HFFc6 (cell line): ENCODE data around the gene BICRA. TPM values are rescaled to one million over a fixed set of nuclear protein-coding genes. Genes with fewer than 3 reads are reported as not detected.

Source experiments
- DNase-seq: peaks from one replicate; pipeline ENCODE4 v3.0.0-alpha.2; 2018
- H3K27ac Mint-ChIP-seq: 2 replicates; pipeline ENCODE4 v1.8.0; 2020; ENCODE audit warnings: mild to moderate bottlenecking, mixed read lengths
- H3K27me3 Mint-ChIP-seq: 2 replicates; pipeline ENCODE4 v1.8.0; 2021; ENCODE audit warnings: mild to moderate bottlenecking, moderate library complexity, mixed read lengths; ENCODE audit not compliant: insufficient read depth
- H3K36me3 Mint-ChIP-seq: 2 replicates; pipeline ENCODE4 v1.8.0; 2021; ENCODE audit warnings: low read depth, mixed read lengths
- H3K4me1 Mint-ChIP-seq: 2 replicates; pipeline ENCODE4 v1.8.0; 2020; ENCODE audit warnings: low read depth, mixed read lengths
- H3K4me3 Mint-ChIP-seq: 2 replicates; pipeline ENCODE4 v1.8.0; 2020; ENCODE audit warnings: mild to moderate bottlenecking, moderate library complexity, mixed read lengths
- H3K9me3 Mint-ChIP-seq: 2 replicates; pipeline ENCODE4 v1.8.0; 2020; ENCODE audit warnings: mild to moderate bottlenecking, mixed read lengths
- total RNA-seq, 6 experiments: library from RNA; stranded (reverse); fragmentation: NEBNext Ultra II Directional; extraction: Animal tissue kit (Norgen Biotek cat#: 25700); gene quantifications; 2 replicates in 1 of 6; 3 replicates in 5 of 6; pipeline ENCODE4 v1.2.3, GENCODE V29; 2021
- TF ChIP-seq, protein P1 (sequence below): fragments of 200-600 bp; sonication (generic); IDR thresholded peaks from 2 replicates; pipeline ENCODE4 v1.5.0; 2021; ENCODE audit warnings: antibody characterized with exemption, mild to moderate bottlenecking

BICRA gene
- total RNA-seq, 6 experiments from 2014 or later = 11.8 to 16.7 (median 15.5) TPM

DNA sequence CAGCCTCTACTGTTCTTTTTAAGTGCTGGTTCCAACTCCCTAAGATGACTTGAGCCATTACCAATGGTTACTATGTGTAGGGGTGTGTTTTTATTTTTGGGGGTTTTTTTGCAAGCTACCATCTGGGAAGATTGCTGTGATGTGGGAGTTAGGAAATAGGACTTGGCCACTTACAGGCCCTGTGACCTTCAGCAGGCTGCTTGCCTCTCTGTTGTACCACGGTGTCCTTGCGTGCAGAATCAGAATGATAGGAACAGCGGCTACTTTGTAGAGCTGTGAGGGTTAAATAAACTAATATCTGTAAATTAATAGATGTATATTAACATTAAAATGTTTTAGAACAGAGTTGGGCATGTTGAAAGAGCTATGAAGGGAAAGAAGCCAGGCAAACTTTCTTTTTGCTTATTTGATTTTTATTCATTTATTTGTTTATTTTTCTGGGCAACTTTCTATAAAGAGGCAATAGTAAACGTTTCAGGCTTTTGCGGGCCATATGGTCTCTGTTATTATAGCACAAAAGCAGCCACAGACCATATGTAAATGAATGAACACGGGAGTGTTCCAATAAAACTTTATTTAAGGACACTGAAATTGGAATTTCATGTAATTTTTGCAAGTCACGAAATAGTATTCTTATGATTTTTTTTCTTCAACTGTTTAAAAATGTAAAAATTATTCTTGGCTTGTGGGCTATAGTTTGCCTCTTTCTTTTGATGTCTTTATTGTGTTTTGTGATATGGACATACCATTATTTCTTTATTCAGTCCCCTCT lies 77.9 kb downstream of the BICRA start:
- H3K27me3 Mint-ChIP-seq = peaks cover 5% of the 10 kb centered on the region
- TF ChIP-seq, protein P1, sequence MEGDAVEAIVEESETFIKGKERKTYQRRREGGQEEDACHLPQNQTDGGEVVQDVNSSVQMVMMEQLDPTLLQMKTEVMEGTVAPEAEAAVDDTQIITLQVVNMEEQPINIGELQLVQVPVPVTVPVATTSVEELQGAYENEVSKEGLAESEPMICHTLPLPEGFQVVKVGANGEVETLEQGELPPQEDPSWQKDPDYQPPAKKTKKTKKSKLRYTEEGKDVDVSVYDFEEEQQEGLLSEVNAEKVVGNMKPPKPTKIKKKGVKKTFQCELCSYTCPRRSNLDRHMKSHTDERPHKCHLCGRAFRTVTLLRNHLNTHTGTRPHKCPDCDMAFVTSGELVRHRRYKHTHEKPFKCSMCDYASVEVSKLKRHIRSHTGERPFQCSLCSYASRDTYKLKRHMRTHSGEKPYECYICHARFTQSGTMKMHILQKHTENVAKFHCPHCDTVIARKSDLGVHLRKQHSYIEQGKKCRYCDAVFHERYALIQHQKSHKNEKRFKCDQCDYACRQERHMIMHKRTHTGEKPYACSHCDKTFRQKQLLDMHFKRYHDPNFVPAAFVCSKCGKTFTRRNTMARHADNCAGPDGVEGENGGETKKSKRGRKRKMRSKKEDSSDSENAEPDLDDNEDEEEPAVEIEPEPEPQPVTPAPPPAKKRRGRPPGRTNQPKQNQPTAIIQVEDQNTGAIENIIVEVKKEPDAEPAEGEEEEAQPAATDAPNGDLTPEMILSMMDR = no peak
- no peak for DNase-seq
- peaks cover 12% of the 10 kb centered on the region; the same call in 1 of the 2 replicates for H3K36me3 Mint-ChIP-seq
- no peaks in the 10 kb centered on the region for H3K9me3 Mint-ChIP-seq
- no peaks in the 10 kb centered on the region for H3K4me1 Mint-ChIP-seq
- H3K27ac Mint-ChIP-seq = peak overlapping the region; percentile 33; the same call in 1 of the 2 replicates
- no peak overlapping the region for H3K4me3 Mint-ChIP-seq

GRCh38 chr19:47687906-47688305 lies 79.0 kb downstream of the BICRA start:
- TF ChIP-seq, protein P1 = no peak
- H3K27ac Mint-ChIP-seq = no peak overlapping the region
- no peak overlapping the region for H3K4me3 Mint-ChIP-seq
- H3K9me3 Mint-ChIP-seq = no peaks in the 10 kb centered on the region
- DNase-seq = no peak
- peaks cover 9% of the 10 kb centered on the region; the same call in 1 of the 2 replicates for H3K36me3 Mint-ChIP-seq
- peaks cover 5% of the 10 kb centered on the region for H3K27me3 Mint-ChIP-seq
- H3K4me1 Mint-ChIP-seq = no peaks in the 10 kb centered on the region

GRCh38 chr19:47691090-47691489 lies 82.2 kb downstream of the BICRA start:
- Mint-ChIP-seq H3K27me3 (peaks cover 5% of the 10 kb centered on the region), H3K36me3 (peaks cover 4% of the 10 kb centered on the region; the same call in 1 of the 2 replicates), H3K4me3 (no peak overlapping the region), H3K4me1 (no peaks in the 10 kb centered on the region), H3K9me3 (no peaks in the 10 kb centered on the region), H3K27ac (no peak overlapping the region)
- DNase-seq = no peak
- TF ChIP-seq, protein P1 = no peak

DNA sequence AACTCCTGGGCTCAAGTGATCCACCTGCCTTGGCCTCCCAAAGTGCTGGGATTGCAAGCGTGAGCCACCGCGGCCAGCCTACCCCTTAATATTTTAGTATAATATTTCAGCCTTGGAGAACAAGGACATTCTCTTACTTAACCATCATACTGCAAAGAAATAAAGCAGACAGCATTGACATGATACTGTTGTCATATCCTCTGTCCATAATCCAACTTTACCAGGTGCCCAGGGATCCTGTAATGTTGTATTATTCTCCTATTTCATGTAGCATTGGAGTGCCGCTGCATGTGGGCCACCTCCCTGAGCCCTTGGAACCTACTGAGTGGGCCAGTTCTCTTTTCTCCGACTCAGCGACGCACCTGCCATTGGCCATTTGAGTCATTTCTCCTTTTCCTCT lies 82.8 kb downstream of the BICRA start:
- Mint-ChIP-seq H3K27ac (no peak overlapping the region), H3K36me3 (peaks cover 4% of the 10 kb centered on the region; the same call in 1 of the 2 replicates), H3K9me3 (no peaks in the 10 kb centered on the region), H3K4me3 (no peak overlapping the region), H3K27me3 (peaks cover 3% of the 10 kb centered on the region), H3K4me1 (no peaks in the 10 kb centered on the region)
- TF ChIP-seq, protein P1 = no peak
- no peak for DNase-seq

DNA sequence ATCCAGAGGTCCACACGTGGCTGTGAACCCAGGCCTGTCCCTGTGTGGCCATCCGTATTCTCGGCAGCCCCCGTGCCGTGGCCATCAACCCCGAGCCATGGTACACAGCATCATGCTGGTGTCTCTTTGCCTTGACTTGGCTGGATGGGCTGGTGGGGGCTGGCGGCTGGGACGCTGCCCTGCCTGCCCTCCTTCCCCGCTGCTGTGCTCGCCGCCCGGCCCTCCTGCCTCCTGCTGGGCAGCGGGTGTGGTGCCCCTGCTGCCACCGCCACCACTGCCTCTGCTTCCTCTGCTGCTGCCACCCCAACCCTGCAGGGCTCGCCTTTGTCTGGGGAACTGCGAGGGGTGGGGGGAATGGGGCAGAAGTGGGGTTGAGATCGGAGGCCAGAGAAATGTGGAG lies 84.6 kb downstream of the BICRA start:
- H3K36me3 Mint-ChIP-seq = peaks cover 4% of the 10 kb centered on the region; the same call in 1 of the 2 replicates

More for the DNA sequence above, 84.6 kb downstream of the BICRA start:
- H3K27ac Mint-ChIP-seq = no peak overlapping the region
- TF ChIP-seq, protein P1 = peak; percentile 43; the same call in 1 of the 2 replicates
- no peak for DNase-seq
- no peak overlapping the region for H3K4me3 Mint-ChIP-seq
- no peaks in the 10 kb centered on the region for H3K9me3 Mint-ChIP-seq
- no peaks in the 10 kb centered on the region; the same call in 1 of the 2 replicates for H3K4me1 Mint-ChIP-seq
- peaks cover 3% of the 10 kb centered on the region for H3K27me3 Mint-ChIP-seq
